ENCODE results near the gene DENND4A.

DNA sequence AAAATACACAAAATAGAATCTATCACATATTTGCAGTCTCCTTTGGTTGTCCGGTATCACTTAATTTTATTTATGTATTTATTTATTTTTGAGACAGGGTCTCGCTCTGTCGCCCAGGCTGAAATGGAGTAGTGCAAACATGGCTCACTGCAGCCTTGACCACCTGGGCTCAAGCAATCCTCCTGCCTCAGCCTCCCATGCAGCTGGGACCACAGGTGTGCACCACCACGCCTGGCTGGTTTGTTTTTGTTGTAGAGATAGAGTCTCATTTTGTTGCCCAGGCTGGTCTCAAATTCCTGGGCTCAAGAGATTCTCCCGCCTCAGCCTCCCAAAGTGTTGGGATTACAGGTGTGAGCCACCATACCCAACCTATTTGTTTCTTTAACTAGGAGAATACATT is 33.9 kb downstream of the DENND4A start:
- TF ChIP-seq EZH2 (IDR thresholded peaks at IDR 0.05) (no peak), POLR2AphosphoS5 (IDR thresholded peaks at IDR 0.05; ENCODE audit: borderline replicate concordance, low read depth, low read length) (no peak)
